OCI-LY1 (cell line): ENCODE measurements around the gene CD47.

Source experiments
- H2AFZ ChIP-seq: fragments of 200-600 bp; sonication (generic), shearing (Covaris generic); 2 replicates; pipeline ENCODE4 v1.6.0; 2014; ENCODE audit warnings: antibody characterized with exemption, mild to moderate bottlenecking, low read length
- H3F3A ChIP-seq: fragments of 200-600 bp; sonication (generic), shearing (Covaris generic); 2 replicates; pipeline ENCODE4 v1.6.0; 2014; ENCODE audit warnings: mild to moderate bottlenecking, antibody characterized with exemption, low read length, moderate library complexity; ENCODE audit not compliant: insufficient read depth
- H3K27ac ChIP-seq: fragments of 200-600 bp; sonication (generic); 2 replicates; pipeline ENCODE4 v1.5.1; 2014; ENCODE audit warnings: low read length, mixed run types, mild to moderate bottlenecking, low read depth; ENCODE audit not compliant: poor library complexity, severe bottlenecking
- H3K27me3 ChIP-seq: fragments of 200-600 bp; sonication (generic); 2 replicates; pipeline ENCODE4 v1.6.0; 2014; ENCODE audit warnings: antibody characterized with exemption, mild to moderate bottlenecking, low read length, moderate library complexity; ENCODE audit not compliant: insufficient read depth
- H3K36me3 ChIP-seq: fragments of 200-600 bp; sonication (generic); 2 replicates; pipeline ENCODE4 v1.6.1; 2014; ENCODE audit warnings: mild to moderate bottlenecking, antibody characterized with exemption, low read length, moderate library complexity, mixed read lengths; ENCODE audit not compliant: insufficient read depth
- H3K4me1 ChIP-seq: fragments of 200-600 bp; sonication (generic); 2 replicates; pipeline ENCODE4 v1.5.1; 2014; ENCODE audit warnings: mild to moderate bottlenecking, low read length, moderate library complexity; ENCODE audit not compliant: insufficient read depth, severe bottlenecking
- H3K4me2 ChIP-seq: fragments of 200-600 bp; sonication (generic), shearing (Covaris generic); 2 replicates; pipeline ENCODE4 v1.6.1; 2014; ENCODE audit warnings: low read length
- H3K4me3 ChIP-seq: fragments of 200-600 bp; sonication (generic); 2 replicates; pipeline ENCODE4 v1.5.1; 2014; ENCODE audit warnings: low read length, low read depth, mild to moderate bottlenecking, mixed read lengths; ENCODE audit not compliant: poor library complexity, severe bottlenecking
- H3K79me2 ChIP-seq: fragments of 200-600 bp; shearing (Covaris generic); 2 replicates; pipeline ENCODE4 v1.6.1; 2016; ENCODE audit warnings: mixed run types, low read length, mixed read lengths; ENCODE audit not compliant: insufficient read depth
- H3K9ac ChIP-seq: fragments of 200-600 bp; sonication (generic), shearing (Covaris generic); 2 replicates; pipeline ENCODE4 v1.6.1; 2014; ENCODE audit warnings: mild to moderate bottlenecking, low read length, mixed read lengths
- H3K9me2 ChIP-seq: fragments of 200-600 bp; sonication (generic), shearing (Covaris generic); 2 replicates; pipeline ENCODE4 v1.6.1; 2014; ENCODE audit warnings: low read depth, mild to moderate bottlenecking, low read length, mixed read lengths
- H3K9me3 ChIP-seq: fragments of 200-600 bp; shearing (Covaris generic); 2 replicates; pipeline ENCODE4 v1.6.1; 2014; ENCODE audit warnings: low read length, mixed read lengths
- H4K20me1 ChIP-seq: fragments of 200-600 bp; sonication (generic), shearing (Covaris generic); 2 replicates; pipeline ENCODE4 v1.6.0; 2016; ENCODE audit warnings: mild to moderate bottlenecking, low read length; ENCODE audit not compliant: insufficient read depth
- EZH2 ChIP-seq: fragments of 200-600 bp; sonication (generic), shearing (Covaris generic); IDR thresholded peaks from 2 replicates; pipeline ENCODE4 v1.8.0; 2017; ENCODE audit warnings: borderline replicate concordance, mixed run types, mild to moderate bottlenecking, antibody characterized with exemption, low read length, moderate library complexity, mixed read lengths
- TF ChIP-seq, protein P1 (sequence below): fragments of 200-600 bp; sonication (generic), shearing (Covaris generic); IDR thresholded peaks from 2 replicates; pipeline ENCODE4 v1.5.1; 2017; ENCODE audit warnings: mild to moderate bottlenecking, antibody characterized with exemption, low read length, moderate library complexity, mixed read lengths

Gene CD47

DNA sequence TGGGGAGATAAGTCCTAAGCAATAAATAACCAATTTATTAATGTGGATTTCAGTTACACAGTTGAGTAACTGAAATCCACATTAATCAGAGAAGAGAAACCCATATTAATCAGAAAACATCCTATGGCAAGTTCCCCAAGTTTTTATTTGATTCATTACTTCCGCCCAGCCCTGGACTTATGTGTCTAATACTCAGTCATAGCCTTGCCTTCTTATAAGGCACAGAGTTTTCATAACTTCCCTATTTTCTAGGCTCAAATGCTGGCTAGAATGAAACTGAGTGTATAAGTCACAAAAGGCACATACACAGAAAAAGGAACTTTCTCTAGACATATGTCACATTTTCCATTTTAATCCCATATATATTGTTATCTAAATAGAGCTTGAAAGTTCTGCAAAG is 28.8 kb downstream of the CD47 start:
- peaks cover 11% of the 10 kb centered on the region for H3K4me1 ChIP-seq
- H3K9me2 ChIP-seq = no peaks in the 10 kb centered on the region
- no peaks in the 10 kb centered on the region for H3K79me2 ChIP-seq
- no peak for TF ChIP-seq EZH2
- TF ChIP-seq, protein P1, sequence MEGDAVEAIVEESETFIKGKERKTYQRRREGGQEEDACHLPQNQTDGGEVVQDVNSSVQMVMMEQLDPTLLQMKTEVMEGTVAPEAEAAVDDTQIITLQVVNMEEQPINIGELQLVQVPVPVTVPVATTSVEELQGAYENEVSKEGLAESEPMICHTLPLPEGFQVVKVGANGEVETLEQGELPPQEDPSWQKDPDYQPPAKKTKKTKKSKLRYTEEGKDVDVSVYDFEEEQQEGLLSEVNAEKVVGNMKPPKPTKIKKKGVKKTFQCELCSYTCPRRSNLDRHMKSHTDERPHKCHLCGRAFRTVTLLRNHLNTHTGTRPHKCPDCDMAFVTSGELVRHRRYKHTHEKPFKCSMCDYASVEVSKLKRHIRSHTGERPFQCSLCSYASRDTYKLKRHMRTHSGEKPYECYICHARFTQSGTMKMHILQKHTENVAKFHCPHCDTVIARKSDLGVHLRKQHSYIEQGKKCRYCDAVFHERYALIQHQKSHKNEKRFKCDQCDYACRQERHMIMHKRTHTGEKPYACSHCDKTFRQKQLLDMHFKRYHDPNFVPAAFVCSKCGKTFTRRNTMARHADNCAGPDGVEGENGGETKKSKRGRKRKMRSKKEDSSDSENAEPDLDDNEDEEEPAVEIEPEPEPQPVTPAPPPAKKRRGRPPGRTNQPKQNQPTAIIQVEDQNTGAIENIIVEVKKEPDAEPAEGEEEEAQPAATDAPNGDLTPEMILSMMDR = no peak
- H3K9me3 ChIP-seq = no peaks in the 10 kb centered on the region
- H3K4me3 ChIP-seq = no peak overlapping the region
- no peak overlapping the region for H3K27ac ChIP-seq
- no peak overlapping the region for H3K9ac ChIP-seq
- no peaks in the 10 kb centered on the region for H3K27me3 ChIP-seq
- H3K4me2 ChIP-seq = no peak overlapping the region
- peaks cover 66% of the 10 kb centered on the region for H3K36me3 ChIP-seq
- H4K20me1 ChIP-seq = no peaks in the 10 kb centered on the region
- H2AFZ ChIP-seq = no peak overlapping the region
- H3F3A ChIP-seq = no peaks in the 10 kb centered on the region

DNA sequence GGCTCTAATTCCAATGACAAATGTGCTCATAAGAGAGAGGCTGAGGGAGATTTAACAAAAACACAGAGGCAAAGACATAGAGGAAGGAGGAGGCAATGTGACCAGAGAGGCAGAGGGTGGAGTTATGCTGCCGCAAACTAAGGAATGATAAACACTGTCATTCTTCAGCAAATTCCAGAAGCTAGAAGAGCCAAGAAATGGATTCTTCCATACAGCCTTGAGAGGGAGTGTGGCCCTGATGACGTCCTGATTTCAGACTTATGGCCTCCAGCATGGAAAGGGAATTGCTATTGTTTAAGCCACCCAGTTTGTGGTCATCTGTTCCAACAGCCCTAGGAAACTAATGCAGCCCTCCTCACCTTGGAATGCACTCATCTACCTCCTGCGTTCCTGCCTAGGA is 30.5 kb downstream of the CD47 start:
- H3K36me3 ChIP-seq = peaks cover 69% of the 10 kb centered on the region
- no peak overlapping the region for H2AFZ ChIP-seq
- TF ChIP-seq EZH2 = no peak
- TF ChIP-seq, protein P1 = no peak
- no peaks in the 10 kb centered on the region for H3K79me2 ChIP-seq
- peaks cover 11% of the 10 kb centered on the region for H3K4me1 ChIP-seq
- no peak overlapping the region for H3K9ac ChIP-seq
- H3K9me3 ChIP-seq = no peaks in the 10 kb centered on the region
- no peaks in the 10 kb centered on the region for H3K27me3 ChIP-seq
- H3K9me2 ChIP-seq = no peaks in the 10 kb centered on the region
- no peak overlapping the region for H3K27ac ChIP-seq
- no peaks in the 10 kb centered on the region for H4K20me1 ChIP-seq
- no peaks in the 10 kb centered on the region for H3F3A ChIP-seq
- H3K4me2 ChIP-seq = no peak overlapping the region
- H3K4me3 ChIP-seq = no peak overlapping the region

DNA sequence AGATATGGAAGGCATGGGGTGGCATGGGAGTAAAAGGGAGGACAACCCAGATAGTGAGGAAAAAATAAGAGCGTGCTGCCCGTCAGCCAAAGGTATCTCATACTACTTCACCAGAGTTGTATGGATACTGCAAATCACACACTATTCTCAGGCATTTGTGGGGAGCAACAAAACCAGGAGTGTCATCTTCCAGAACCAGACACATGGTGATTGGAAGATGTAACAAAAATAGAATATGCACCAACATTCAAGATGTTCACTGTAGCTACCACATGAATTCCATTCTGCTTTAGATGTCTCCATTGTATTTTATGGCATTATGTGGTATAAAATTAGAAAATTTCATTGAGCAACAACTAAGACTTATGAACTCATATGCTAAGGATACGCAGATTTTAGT is 34.9 kb downstream of the CD47 start:
- no peak overlapping the region for H3K9ac ChIP-seq

More for the DNA sequence above, 34.9 kb downstream of the CD47 start:
- Histone ChIP-seq H3K9me3 (no peaks in the 10 kb centered on the region), H3K9me2 (no peaks in the 10 kb centered on the region), H3K27me3 (no peaks in the 10 kb centered on the region), H4K20me1 (no peaks in the 10 kb centered on the region), H3K36me3 (peaks cover 91% of the 10 kb centered on the region), H2AFZ (no peak overlapping the region), H3K27ac (no peak overlapping the region), H3K4me2 (no peak overlapping the region), H3K4me1 (no peaks in the 10 kb centered on the region), H3K4me3 (no peak overlapping the region), H3K79me2 (no peaks in the 10 kb centered on the region), H3F3A (no peaks in the 10 kb centered on the region)
- no peak for TF ChIP-seq EZH2
- TF ChIP-seq, protein P1 = no peak
